SK-N-SH treated with all-trans-retinoic acid at 6 μM for 48 hours (cell line): ENCODE results near the gene EFCAB14.

Experiments
- ATAC-seq: fragments of 200-7000 bp; cut with Tn5 transposase; 3 replicates; pipeline ENCODE4 v1.9.1; 2020; ENCODE audit warnings: mild to moderate bottlenecking, moderate library complexity
- CSDC2 ChIP-seq: fragments of 250-450 bp; sonication (Bioruptor Pico); IDR thresholded peaks from 2 replicates; pipeline ENCODE4 v1.5.0; 2020; ENCODE audit warnings: mild to moderate bottlenecking, moderate library complexity
- GLIS3 ChIP-seq: fragments of 250-450 bp; sonication (Bioruptor Pico); IDR thresholded peaks from 2 replicates; pipeline ENCODE4 v1.5.0; 2020; ENCODE audit warnings: mild to moderate bottlenecking, moderate library complexity
- ISL1 ChIP-seq: fragments of 250-450 bp; sonication (Bioruptor Pico); IDR thresholded peaks from 2 replicates; pipeline ENCODE4 v2.1.2; 2022; ENCODE audit warnings: mild to moderate bottlenecking, moderate library complexity
- OSR1 ChIP-seq: fragments of 250-450 bp; sonication (Bioruptor Pico); IDR thresholded peaks from 2 replicates; pipeline ENCODE4 v1.8.0; 2022; ENCODE audit warnings: moderate library complexity, mild to moderate bottlenecking, inconsistent platforms
- PPARA ChIP-seq: fragments of 250-450 bp; sonication (Bioruptor Pico); IDR thresholded peaks from 2 replicates; pipeline ENCODE4 v1.5.0; 2020; ENCODE audit warnings: mild to moderate bottlenecking, borderline replicate concordance
- RARB ChIP-seq: fragments of 250-450 bp; sonication (Bioruptor Pico); IDR thresholded peaks from 2 replicates; pipeline ENCODE4 v1.8.0; 2021; ENCODE audit warnings: mild to moderate bottlenecking, moderate library complexity
- TCF4 ChIP-seq: fragments of 250-450 bp; sonication (Bioruptor Pico); IDR thresholded peaks from 2 replicates; pipeline ENCODE4 v1.8.0; 2021; ENCODE audit warnings: mild to moderate bottlenecking, moderate library complexity, borderline replicate concordance
- TOX ChIP-seq: fragments of 250-450 bp; sonication (Bioruptor Pico); IDR thresholded peaks from 2 replicates; pipeline ENCODE4 v1.8.0; 2021; ENCODE audit warnings: mild to moderate bottlenecking, moderate library complexity, borderline replicate concordance
- ZC3H10 ChIP-seq: fragments of 250-450 bp; sonication (Bioruptor Pico); IDR thresholded peaks from 2 replicates; pipeline ENCODE4 v1.5.1; 2021; ENCODE audit warnings: mild to moderate bottlenecking, moderate library complexity
- ZFP3 ChIP-seq: fragments of 250-450 bp; sonication (Bioruptor Pico); IDR thresholded peaks from 2 replicates; pipeline ENCODE4 v1.5.0; 2020; ENCODE audit warnings: mild to moderate bottlenecking, moderate library complexity
- ZFP30 ChIP-seq: fragments of 450-650 bp; formaldehyde crosslinking; IDR thresholded peaks from 2 replicates; pipeline ENCODE4 v1.5.0; 2022; ENCODE audit warnings: mild to moderate bottlenecking, moderate library complexity
- ZNF565 ChIP-seq: fragments of 450-650 bp; formaldehyde crosslinking; conservative IDR thresholded peaks from 2 replicates; pipeline ENCODE4 v1.5.0; 2020; ENCODE audit warnings: low read depth, mild to moderate bottlenecking, moderate library complexity
- ZNF70 ChIP-seq: fragments of 450-650 bp; formaldehyde crosslinking; IDR thresholded peaks from 2 replicates; pipeline ENCODE4 v1.5.0; 2020; ENCODE audit warnings: mild to moderate bottlenecking, moderate library complexity
- ZNF8 ChIP-seq: fragments of 450-650 bp; formaldehyde crosslinking; IDR thresholded peaks from 2 replicates; pipeline ENCODE4 v1.5.0; 2020; ENCODE audit warnings: mild to moderate bottlenecking, moderate library complexity
- TF ChIP-seq, protein P1 (sequence below): fragments of 250-450 bp; sonication (Bioruptor Pico); IDR thresholded peaks from 2 replicates; pipeline ENCODE4 v1.5.1; 2021; ENCODE audit warnings: mild to moderate bottlenecking, moderate library complexity
- TF ChIP-seq, protein P2 (sequence below): fragments of 250-450 bp; sonication (Bioruptor Pico); IDR thresholded peaks from 2 replicates; pipeline ENCODE4 v1.5.0; 2020; ENCODE audit warnings: mild to moderate bottlenecking, moderate library complexity
- TF ChIP-seq, protein P3 (sequence below): fragments of 250-450 bp; sonication (Bioruptor Pico); IDR thresholded peaks from 2 replicates; pipeline ENCODE4 v1.5.1; 2020; ENCODE audit warnings: low read depth, mild to moderate bottlenecking, moderate library complexity
- TF ChIP-seq, protein P4 (sequence below): fragments of 250-450 bp; sonication (Bioruptor Pico); IDR thresholded peaks from 2 replicates; pipeline ENCODE4 v1.8.0; 2020; ENCODE audit warnings: mild to moderate bottlenecking, moderate library complexity, borderline replicate concordance

Gene EFCAB14

DNA sequence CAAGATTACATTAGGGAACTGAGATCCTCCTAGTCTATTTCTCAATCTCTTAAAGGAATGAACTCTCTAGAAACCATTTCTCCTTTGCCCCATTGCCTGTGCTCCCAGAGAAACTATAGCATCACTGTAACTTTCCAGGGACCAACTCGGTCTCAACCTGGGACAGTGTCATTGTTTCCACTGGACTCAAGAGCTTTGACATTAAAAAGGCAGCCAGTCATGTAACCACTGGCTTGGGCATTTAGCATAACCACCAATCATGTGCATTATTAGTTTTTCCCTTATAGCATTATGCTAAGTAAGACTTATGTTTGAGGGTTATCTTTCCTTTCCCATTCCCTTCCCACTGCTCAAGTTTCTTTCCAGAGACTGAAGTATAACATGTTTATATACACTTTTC is 29.0 kb downstream of the EFCAB14 start:
- TF ChIP-seq, protein P1, sequence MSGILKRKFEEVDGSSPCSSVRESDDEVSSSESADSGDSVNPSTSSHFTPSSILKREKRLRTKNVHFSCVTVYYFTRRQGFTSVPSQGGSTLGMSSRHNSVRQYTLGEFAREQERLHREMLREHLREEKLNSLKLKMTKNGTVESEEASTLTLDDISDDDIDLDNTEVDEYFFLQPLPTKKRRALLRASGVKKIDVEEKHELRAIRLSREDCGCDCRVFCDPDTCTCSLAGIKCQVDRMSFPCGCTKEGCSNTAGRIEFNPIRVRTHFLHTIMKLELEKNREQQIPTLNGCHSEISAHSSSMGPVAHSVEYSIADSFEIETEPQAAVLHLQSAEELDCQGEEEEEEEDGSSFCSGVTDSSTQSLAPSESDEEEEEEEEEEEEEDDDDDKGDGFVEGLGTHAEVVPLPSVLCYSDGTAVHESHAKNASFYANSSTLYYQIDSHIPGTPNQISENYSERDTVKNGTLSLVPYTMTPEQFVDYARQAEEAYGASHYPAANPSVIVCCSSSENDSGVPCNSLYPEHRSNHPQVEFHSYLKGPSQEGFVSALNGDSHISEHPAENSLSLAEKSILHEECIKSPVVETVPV (CRISPR knock-in tag), result no peak
- no peak for TF ChIP-seq TOX (CRISPR knock-in tag)
- TF ChIP-seq, all 23 proteins: peak for 0
- ATAC-seq, result no peak

DNA sequence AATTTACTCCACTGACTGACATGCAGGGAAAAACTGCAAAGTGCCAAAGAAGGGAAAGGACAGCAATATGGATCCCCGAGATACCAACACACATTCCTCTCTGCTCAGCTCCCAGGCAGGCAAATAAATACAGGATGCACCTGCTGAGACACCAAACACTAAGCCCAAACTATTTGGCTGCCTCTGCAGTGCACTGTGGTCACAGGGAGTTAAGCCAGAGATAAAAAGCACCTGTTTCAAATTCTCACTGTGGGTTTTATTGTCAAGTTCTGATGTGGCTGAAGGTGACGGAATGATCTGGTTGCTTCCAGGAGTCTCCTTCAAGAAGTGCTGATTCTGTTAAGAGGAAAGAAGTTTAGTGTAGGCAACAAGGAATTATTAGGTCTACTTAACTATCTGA is 29.6 kb downstream of the EFCAB14 start:
- ATAC-seq, result no peak
- TF ChIP-seq OSR1 (CRISPR knock-in tag) (no peak), TOX (CRISPR knock-in tag) (no peak), ZFP30 (no peak), TCF4 (no peak), RARB (CRISPR knock-in tag) (no peak), ZNF8 (CRISPR knock-in tag) (no peak), ZC3H10 (CRISPR knock-in tag) (no peak)
- TF ChIP-seq, protein P2, sequence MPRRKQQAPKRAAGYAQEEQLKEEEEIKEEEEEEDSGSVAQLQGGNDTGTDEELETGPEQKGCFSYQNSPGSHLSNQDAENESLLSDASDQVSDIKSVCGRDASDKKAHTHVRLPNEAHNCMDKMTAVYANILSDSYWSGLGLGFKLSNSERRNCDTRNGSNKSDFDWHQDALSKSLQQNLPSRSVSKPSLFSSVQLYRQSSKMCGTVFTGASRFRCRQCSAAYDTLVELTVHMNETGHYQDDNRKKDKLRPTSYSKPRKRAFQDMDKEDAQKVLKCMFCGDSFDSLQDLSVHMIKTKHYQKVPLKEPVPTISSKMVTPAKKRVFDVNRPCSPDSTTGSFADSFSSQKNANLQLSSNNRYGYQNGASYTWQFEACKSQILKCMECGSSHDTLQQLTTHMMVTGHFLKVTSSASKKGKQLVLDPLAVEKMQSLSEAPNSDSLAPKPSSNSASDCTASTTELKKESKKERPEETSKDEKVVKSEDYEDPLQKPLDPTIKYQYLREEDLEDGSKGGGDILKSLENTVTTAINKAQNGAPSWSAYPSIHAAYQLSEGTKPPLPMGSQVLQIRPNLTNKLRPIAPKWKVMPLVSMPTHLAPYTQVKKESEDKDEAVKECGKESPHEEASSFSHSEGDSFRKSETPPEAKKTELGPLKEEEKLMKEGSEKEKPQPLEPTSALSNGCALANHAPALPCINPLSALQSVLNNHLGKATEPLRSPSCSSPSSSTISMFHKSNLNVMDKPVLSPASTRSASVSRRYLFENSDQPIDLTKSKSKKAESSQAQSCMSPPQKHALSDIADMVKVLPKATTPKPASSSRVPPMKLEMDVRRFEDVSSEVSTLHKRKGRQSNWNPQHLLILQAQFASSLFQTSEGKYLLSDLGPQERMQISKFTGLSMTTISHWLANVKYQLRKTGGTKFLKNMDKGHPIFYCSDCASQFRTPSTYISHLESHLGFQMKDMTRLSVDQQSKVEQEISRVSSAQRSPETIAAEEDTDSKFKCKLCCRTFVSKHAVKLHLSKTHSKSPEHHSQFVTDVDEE (CRISPR knock-in tag), result no peak

DNA sequence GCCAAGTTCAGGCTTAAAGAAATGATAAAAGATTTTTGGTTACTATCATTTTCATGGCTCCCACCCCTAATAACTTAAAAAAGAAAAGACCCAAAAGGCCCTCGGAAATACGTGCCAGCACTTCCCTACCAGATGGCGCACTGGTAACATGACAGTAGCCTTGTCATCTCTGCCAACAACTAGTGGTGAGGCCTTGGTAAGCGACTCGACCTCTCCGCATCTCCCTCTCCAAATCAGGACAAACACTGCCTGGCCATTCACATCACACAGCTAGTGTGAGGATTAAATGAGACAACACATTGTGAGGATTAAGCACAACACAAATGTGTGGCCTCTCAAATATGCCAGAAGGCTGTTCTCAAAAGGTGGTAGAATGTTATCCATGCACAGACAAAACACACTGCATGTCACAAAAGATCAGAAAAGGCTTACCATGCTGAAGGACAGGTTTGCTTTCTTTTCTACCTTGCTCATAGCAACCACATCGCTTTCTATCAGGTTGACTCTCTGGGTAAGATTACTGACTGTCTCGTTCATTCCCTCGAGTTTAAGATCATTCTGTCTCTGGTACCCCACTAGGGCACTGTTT is 30.9 kb downstream of the EFCAB14 start:
- ATAC-seq, result no peak
- no peak for TF ChIP-seq GLIS3 (CRISPR knock-in tag)
- no peak for TF ChIP-seq PPARA (CRISPR knock-in tag)

DNA sequence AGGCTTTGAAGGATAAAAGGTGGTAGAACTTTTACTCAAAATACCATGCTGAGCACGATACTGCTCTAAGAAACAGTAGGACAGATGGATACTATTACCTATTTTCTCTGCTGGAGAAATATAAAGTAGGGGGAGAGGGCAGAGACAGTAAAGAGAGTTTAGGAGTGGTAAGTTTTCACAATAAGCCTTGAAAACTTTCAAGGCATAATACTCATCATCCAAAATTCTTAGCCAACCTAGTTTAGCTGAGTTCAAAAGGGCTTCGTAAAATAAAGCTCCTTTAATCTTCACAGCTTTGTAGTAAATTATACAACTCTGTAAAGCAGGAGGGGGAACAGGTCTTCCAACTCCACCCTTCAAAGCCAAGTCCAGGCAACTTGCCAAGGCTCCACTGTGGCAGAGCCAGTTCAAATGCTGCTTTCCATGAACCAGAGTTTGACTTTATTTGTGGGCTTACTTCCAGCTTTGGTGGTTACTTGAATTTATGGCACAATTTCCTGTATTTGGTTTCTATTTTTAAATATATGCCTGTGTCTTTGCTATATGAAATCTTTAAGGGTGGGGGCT is 31.7 kb downstream of the EFCAB14 start:
- peak; percentile 77 for ATAC-seq

More for the DNA sequence above, 31.7 kb downstream of the EFCAB14 start:
- no peak for TF ChIP-seq RARB (CRISPR knock-in tag)
- TF ChIP-seq ZNF565, result no peak
- TF ChIP-seq TOX (CRISPR knock-in tag), result no peak
- TF ChIP-seq TCF4, result no peak
- TF ChIP-seq ISL1 (CRISPR knock-in tag), result no peak
- TF ChIP-seq, protein P3, sequence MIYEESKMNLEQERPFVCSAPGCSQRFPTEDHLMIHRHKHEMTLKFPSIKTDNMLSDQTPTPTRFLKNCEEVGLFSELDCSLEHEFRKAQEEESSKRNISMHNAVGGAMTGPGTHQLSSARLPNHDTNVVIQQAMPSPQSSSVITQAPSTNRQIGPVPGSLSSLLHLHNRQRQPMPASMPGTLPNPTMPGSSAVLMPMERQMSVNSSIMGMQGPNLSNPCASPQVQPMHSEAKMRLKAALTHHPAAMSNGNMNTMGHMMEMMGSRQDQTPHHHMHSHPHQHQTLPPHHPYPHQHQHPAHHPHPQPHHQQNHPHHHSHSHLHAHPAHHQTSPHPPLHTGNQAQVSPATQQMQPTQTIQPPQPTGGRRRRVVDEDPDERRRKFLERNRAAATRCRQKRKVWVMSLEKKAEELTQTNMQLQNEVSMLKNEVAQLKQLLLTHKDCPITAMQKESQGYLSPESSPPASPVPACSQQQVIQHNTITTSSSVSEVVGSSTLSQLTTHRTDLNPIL (CRISPR knock-in tag), result no peak
- TF ChIP-seq ZNF70, result no peak
- TF ChIP-seq, protein P1 (CRISPR knock-in tag), result no peak
- TF ChIP-seq ZFP3 (CRISPR knock-in tag), result no peak
- TF ChIP-seq, protein P4, sequence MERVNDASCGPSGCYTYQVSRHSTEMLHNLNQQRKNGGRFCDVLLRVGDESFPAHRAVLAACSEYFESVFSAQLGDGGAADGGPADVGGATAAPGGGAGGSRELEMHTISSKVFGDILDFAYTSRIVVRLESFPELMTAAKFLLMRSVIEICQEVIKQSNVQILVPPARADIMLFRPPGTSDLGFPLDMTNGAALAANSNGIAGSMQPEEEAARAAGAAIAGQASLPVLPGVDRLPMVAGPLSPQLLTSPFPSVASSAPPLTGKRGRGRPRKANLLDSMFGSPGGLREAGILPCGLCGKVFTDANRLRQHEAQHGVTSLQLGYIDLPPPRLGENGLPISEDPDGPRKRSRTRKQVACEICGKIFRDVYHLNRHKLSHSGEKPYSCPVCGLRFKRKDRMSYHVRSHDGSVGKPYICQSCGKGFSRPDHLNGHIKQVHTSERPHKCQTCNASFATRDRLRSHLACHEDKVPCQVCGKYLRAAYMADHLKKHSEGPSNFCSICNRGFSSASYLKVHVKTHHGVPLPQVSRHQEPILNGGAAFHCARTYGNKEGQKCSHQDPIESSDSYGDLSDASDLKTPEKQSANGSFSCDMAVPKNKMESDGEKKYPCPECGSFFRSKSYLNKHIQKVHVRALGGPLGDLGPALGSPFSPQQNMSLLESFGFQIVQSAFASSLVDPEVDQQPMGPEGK (CRISPR knock-in tag), result no peak
- no peak for TF ChIP-seq ZC3H10 (CRISPR knock-in tag)
- TF ChIP-seq OSR1 (CRISPR knock-in tag), result no peak
- TF ChIP-seq ZNF8 (CRISPR knock-in tag), result no peak
- TF ChIP-seq, protein P2 (CRISPR knock-in tag), result no peak
- TF ChIP-seq CSDC2, result no peak
- TF ChIP-seq PPARA (CRISPR knock-in tag), result no peak
- TF ChIP-seq, all 23 proteins: peak for 0
